Activated T-helper 2 cell treated with anti-CD3 and anti-CD28 coated beads, Interferon-gamma antibody, Interleukin-2, Interleukin-4, amounts not matched to agents 10 μg/mL and 5 μg/mL and 100 μg/mL, durations not matched to agents 14 hours and 24 hours and 36 hours (primary cell): ENCODE results near the gene PRKAB2. TPM values are rescaled to one million over a fixed set of nuclear protein-coding genes. Genes with fewer than 3 reads are reported as not detected.
"Not testable (repeated sequence)": the region's sequence is repeated elsewhere in the genome, so short reads cannot be mapped to it uniquely, and the experiment has no call there.

ENCODE experiments used
- DNase-seq: peaks from one replicate; pipeline ENCODE4 v3.0.0; 2021; ENCODE audit warnings: low spot score
- H3K27ac Mint-ChIP-seq: one replicate; pipeline ENCODE4 v1.8.0; 2021; ENCODE audit warnings: mixed read lengths
- H3K27me3 Mint-ChIP-seq: one replicate; pipeline ENCODE4 v1.8.0; 2021; ENCODE audit warnings: low read depth, mixed read lengths
- H3K36me3 Mint-ChIP-seq: one replicate; pipeline ENCODE4 v1.8.0; 2021; ENCODE audit warnings: low read depth, mixed read lengths
- H3K4me1 Mint-ChIP-seq: one replicate; pipeline ENCODE4 v1.8.0; 2021; ENCODE audit warnings: low read depth, mixed read lengths
- H3K4me3 Mint-ChIP-seq: one replicate; pipeline ENCODE4 v1.8.0; 2021; ENCODE audit warnings: low read depth, mild to moderate bottlenecking, moderate library complexity, mixed read lengths
- H3K9me3 Mint-ChIP-seq: one replicate; pipeline ENCODE4 v1.8.0; 2021; ENCODE audit warnings: mixed read lengths
- intact Hi-C: fragments of 100-400 bp; cut with micrococcal nuclease; formaldehyde crosslinking; loops from one replicate; pipeline ENCODE4 v1.15.1; 2023
- total RNA-seq: library from RNA; stranded (reverse); gene quantifications from 2 replicates; pipeline ENCODE4 v1.2.3, GENCODE V29; 2022

The PRKAB2 gene
- total RNA-seq, 1 donor from 2014 or later = 9.5 TPM

DNA sequence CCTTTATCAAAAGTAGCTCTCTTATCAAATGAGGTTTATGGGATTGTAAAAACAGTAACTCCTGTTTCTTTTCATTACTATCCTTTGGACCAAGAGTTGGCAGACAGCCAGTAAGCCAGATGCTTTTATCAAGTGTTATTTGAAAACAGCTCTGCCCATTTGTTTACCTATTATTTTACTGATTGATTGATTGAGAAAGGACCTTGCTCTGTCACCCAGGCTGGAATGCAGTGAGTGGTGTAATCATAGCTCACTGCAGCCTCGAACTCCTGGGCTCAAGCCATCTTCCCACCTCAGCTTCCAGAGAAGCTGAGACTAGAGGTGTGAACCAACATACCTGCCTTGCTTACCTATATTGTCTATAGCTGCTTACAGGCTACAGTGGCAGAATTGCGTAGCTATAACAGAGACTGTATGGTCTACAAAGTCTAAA lies 3.6 kb downstream of the PRKAB2 start:
- Mint-ChIP-seq H3K9me3 (no peaks in the 10 kb centered on the region), H3K27me3 (no peaks in the 10 kb centered on the region), H3K4me1 (peaks cover 36% of the 10 kb centered on the region), H3K27ac (no peak overlapping the region), H3K4me3 (no peak overlapping the region), H3K36me3 (peaks cover 39% of the 10 kb centered on the region)
- no peak for DNase-seq
- intact Hi-C loops = no loop called here

DNA sequence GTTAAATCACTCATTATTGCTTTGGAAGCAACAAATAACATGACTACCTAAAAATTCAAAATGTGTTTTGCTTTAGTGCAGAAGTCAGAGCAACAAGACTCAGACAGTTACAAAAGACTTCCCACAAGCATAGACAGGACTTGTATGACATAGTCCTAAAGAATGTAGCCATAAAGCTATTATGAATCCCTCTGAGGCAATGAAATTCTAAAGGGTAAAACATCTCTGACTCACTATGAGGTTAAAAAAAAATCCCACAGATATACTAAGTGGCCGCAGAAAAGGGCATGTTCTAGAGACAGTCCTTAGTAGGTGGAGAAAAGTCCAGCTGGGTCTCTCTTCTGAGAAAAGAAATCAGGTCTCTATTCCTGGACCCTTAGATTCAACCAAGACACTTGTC lies 4.9 kb downstream of the PRKAB2 start:
- H3K4me1 Mint-ChIP-seq = peaks cover 28% of the 10 kb centered on the region
- intact Hi-C loops = no loop called here
- no peak overlapping the region for H3K27ac Mint-ChIP-seq
- H3K36me3 Mint-ChIP-seq = peaks cover 31% of the 10 kb centered on the region
- H3K9me3 Mint-ChIP-seq = no peaks in the 10 kb centered on the region
- no peak for DNase-seq
- no peaks in the 10 kb centered on the region for H3K27me3 Mint-ChIP-seq
- no peak overlapping the region for H3K4me3 Mint-ChIP-seq

DNA sequence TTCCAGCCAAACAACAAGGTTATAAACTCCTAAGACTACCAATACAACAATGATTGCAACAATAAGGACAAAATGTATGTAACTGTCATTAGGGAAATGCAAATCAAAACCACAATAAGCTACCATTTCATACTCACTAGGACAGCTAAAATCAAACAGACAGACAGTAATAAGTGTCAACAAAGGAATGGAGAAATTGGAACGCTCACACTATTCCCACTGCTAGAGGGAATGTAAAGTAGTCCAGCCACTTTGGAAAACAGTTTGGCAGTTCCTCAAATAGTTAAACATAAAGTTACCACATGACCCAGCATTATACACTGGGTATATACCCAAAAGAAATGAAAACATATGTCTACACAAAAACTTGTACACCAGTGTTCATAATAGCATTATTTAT lies 9.3 kb downstream of the PRKAB2 start:
- DNase-seq = no peak
- H3K4me3 Mint-ChIP-seq = no peak overlapping the region
- intact Hi-C loops = no loop called here
- H3K27ac Mint-ChIP-seq = no peak overlapping the region
- H3K27me3 Mint-ChIP-seq = no peaks in the 10 kb centered on the region
- peaks cover 5% of the 10 kb centered on the region for H3K4me1 Mint-ChIP-seq
- H3K36me3 Mint-ChIP-seq = peaks cover 51% of the 10 kb centered on the region
- no peaks in the 10 kb centered on the region for H3K9me3 Mint-ChIP-seq

DNA sequence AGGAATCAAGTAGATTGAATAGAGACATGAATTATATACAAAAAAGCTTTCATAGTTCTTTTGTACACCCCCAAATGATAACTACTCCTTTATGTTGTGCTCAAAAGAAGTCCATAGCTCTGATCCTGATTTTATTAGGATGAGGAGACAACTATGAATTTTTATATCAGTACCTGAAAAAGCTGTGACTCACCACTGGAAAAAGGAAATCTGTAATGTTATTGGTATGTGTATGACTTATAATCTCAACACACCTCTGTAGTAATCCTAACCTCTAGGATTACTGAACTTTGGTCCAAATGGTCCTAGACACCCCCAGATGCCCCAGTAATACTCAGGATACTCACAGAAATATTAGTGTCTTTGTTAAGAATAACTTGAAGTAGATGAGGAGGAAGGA lies 10.2 kb downstream of the PRKAB2 start:
- no peak overlapping the region for H3K27ac Mint-ChIP-seq
- no peak for DNase-seq
- H3K36me3 Mint-ChIP-seq = peaks cover 57% of the 10 kb centered on the region
- peaks cover 2% of the 10 kb centered on the region for H3K4me1 Mint-ChIP-seq
- no peak overlapping the region for H3K4me3 Mint-ChIP-seq
- no peaks in the 10 kb centered on the region for H3K27me3 Mint-ChIP-seq
- intact Hi-C loops = no loop called here
- H3K9me3 Mint-ChIP-seq = no peaks in the 10 kb centered on the region

DNA sequence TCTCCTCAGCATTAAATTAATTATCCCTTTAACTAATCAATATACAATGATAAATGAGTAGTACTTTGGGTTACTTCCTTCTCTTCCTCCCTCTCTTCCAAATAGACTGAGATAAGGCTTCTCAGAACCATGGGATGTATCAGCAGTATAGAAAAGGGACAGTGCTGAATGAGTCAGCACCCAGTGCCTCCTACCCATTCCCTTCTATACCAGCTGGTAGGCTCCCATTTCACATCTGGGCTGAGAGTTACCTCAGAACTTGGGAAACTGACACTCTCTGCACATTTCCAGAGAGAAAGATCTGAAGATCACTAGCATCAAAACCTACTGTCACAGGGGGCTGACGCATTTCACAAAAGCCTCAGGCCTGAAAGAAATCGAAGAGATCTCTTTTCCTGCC lies 15.2 kb downstream of the PRKAB2 start:
- H3K36me3 Mint-ChIP-seq = peaks cover 32% of the 10 kb centered on the region
- H3K27me3 Mint-ChIP-seq, H3K9me3 Mint-ChIP-seq, H3K27ac Mint-ChIP-seq, intact Hi-C loops, DNase-seq, H3K4me1 Mint-ChIP-seq, H3K4me3 Mint-ChIP-seq: not testable (repeated sequence)

DNA sequence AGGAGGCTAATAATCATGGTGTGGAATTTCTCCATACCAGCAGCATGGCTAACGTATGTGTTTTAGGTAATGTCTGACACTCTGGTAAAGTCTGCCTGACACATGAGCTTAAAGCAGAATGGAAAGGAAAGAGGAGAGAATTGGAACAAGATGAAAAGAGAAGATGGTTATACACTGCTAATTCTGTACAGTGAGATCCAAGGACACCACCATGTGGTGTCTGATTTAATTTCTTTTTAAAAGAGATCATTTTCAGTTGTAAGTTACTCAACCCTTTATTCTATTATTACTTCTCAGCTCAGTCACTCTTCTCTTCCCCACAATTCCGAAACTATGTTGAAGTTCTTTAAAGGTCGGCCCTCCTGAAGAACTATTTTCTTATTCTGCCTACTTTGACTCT lies 15.6 kb downstream of the PRKAB2 start:
- peaks cover 29% of the 10 kb centered on the region for H3K36me3 Mint-ChIP-seq
- no peak for DNase-seq
- no peaks in the 10 kb centered on the region for H3K4me1 Mint-ChIP-seq
- intact Hi-C loops = no loop called here
- no peaks in the 10 kb centered on the region for H3K9me3 Mint-ChIP-seq
- H3K27me3 Mint-ChIP-seq = no peaks in the 10 kb centered on the region
- H3K27ac Mint-ChIP-seq = no peak overlapping the region
- no peak overlapping the region for H3K4me3 Mint-ChIP-seq

DNA sequence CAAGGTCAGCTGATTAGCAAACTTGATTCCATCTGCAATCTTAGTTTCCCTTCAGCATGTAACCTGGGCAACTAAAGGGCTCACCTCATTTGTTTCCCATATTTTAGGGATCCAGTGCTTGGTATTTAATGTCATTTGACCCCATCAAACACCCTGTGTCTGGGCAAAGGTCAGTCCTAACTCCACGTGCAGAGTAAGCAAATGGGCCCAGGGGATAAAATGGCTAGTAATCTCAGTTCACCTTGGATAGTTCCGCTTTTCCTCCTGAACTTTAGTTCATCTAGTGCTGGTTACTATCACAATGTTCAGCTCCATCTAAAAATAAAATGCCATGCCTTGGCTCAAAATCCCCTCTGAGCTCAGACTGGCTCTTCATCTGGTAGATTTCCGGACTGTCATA lies 19.5 kb downstream of the PRKAB2 start:
- Mint-ChIP-seq H3K9me3 (no peaks in the 10 kb centered on the region), H3K4me1 (no peaks in the 10 kb centered on the region), H3K4me3 (no peak overlapping the region), H3K36me3 (peaks cover 6% of the 10 kb centered on the region), H3K27me3 (peaks cover 3% of the 10 kb centered on the region), H3K27ac (no peak overlapping the region)
- no peak for DNase-seq
- intact Hi-C loops = no loop called here

DNA sequence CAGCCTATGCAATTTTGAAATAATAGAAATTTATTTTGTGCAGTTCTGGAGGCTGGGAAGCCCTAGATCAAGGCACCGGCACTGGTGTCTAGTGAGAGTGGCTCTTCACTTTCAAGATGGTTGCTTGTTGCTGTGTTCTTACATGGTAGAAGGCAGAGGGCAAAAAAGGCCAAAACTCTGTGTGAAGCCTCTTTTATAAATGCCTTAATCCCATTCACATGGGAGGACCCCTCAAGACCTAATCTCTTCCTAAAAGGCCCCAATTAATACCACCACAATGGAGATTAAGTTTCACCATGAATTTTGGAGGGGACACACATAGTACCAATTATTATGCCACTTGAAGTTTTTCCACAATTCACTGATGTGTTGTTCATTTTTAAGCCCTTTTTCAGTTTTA lies 21.0 kb downstream of the PRKAB2 start:
- intact Hi-C loops = no loop called here
- no peaks in the 10 kb centered on the region for H3K36me3 Mint-ChIP-seq
- H3K4me1 Mint-ChIP-seq = no peaks in the 10 kb centered on the region
- DNase-seq = no peak
- peaks cover 3% of the 10 kb centered on the region for H3K27me3 Mint-ChIP-seq
- no peak overlapping the region for H3K4me3 Mint-ChIP-seq
- H3K27ac Mint-ChIP-seq = no peak overlapping the region
- H3K9me3 Mint-ChIP-seq = no peaks in the 10 kb centered on the region

DNA sequence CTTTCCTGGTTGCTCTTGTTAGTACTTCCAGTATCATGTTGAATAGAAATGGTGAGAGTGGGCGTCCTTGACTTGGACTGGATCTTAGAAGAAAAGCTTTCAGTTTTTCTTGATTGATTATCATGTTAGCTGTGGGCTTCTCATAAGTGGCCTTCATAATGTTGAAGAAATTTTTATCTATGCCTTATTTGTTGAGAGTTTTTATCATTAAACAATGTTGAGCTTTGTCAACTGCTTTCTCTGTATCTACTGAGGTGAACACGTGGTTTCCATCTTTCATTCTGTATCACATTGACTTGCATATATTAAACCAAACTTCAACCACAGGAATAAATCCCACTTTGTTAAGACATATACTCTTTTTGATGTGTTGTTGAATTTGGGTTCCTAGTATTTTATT lies 29.4 kb downstream of the PRKAB2 start:
- intact Hi-C loops = no loop called here
- H3K4me1 Mint-ChIP-seq = no peaks in the 10 kb centered on the region
- H3K27me3 Mint-ChIP-seq = peaks cover 58% of the 10 kb centered on the region
- no peak overlapping the region for H3K27ac Mint-ChIP-seq
- H3K9me3 Mint-ChIP-seq = no peaks in the 10 kb centered on the region
- no peak overlapping the region for H3K4me3 Mint-ChIP-seq
- H3K36me3 Mint-ChIP-seq = no peaks in the 10 kb centered on the region
- DNase-seq = no peak

DNA sequence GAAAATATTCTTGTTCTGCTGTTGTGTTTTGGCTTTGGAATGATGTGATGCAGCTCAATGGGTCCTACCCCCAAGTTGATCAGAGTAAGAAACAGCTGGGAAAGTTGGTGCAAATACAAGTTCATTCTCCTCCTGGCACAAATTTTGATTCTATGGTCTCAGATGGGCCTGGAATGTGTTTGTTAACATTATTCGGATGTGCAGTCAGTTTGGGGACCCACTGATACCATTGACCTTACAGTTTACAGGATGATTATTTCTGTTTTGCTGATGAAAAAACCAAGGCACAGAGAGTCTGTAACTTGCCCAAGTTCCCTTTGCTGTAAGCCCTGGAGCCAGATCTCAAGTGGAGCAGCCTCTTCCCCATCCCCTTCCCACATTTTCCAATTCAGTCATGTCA lies 41.5 kb downstream of the PRKAB2 start:
- H3K27me3 Mint-ChIP-seq = peaks cover 41% of the 10 kb centered on the region
- H3K36me3 Mint-ChIP-seq, H3K27ac Mint-ChIP-seq, H3K4me3 Mint-ChIP-seq, DNase-seq, intact Hi-C loops, H3K4me1 Mint-ChIP-seq, H3K9me3 Mint-ChIP-seq: not testable (repeated sequence)

DNA sequence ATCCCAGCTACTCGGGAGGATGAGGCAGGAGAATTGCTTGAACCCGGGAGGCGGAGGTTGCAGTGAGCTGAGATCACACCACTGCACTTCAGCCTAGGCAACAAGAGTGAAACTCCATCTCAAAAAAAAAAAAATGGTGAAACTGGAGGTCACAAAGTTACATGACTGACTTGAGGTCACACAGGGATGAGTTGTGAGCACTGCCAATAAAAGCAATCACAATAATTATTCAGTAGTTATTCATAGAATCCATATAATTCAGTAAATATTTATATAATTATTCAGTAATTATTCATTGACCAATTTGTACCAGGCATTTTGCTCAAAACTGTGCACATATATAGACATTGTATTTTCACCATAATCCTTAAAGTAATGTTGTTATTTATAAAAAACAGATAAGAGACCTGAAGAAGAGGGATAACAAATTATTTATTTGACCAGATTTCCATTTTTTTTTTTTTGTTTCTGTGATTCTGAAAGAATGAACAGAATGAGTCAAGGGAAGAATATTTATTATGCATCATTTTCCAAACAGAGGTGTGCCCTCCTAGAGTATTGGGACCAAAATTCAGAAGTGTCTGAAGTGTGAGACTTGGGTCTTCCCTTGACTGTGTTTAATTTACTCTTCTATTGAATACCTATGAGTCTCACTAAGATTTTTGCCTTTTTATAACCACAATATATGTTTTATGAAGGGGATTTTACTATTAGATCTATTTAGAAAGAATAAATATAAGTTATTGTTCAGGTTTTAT lies 43.0 kb downstream of the PRKAB2 start:
- H3K36me3 Mint-ChIP-seq = no peaks in the 10 kb centered on the region
- no peak overlapping the region for H3K27ac Mint-ChIP-seq
- H3K27me3 Mint-ChIP-seq = peaks cover 41% of the 10 kb centered on the region
- intact Hi-C loops = no loop called here
- no peaks in the 10 kb centered on the region for H3K9me3 Mint-ChIP-seq
- DNase-seq = no peak
- H3K4me3 Mint-ChIP-seq = no peak overlapping the region
- no peaks in the 10 kb centered on the region for H3K4me1 Mint-ChIP-seq

DNA sequence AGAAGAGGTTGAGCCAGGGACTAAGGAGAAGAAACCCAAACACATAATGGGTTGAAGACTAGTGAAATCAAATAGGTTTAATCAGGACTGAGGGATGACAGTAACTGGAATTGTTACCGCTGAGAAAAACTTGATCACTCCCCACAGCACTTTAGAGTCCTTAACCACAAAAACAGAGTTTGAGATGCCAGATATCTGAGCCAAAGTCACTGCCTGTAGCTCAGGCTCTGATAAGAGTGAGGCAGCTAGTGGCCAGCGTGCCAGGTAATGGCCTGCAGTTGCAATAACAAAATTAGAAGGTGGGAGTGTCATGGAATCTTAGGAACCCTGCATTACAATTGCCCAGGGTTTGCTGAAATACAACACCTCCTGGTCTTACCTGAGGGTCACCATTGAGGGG lies 48.0 kb downstream of the PRKAB2 start:
- Mint-ChIP-seq H3K9me3 (no peaks in the 10 kb centered on the region), H3K4me1 (no peaks in the 10 kb centered on the region), H3K27ac (no peak overlapping the region), H3K27me3 (peaks cover 18% of the 10 kb centered on the region), H3K4me3 (no peak overlapping the region), H3K36me3 (no peaks in the 10 kb centered on the region)
- intact Hi-C loops = no loop called here
- no peak for DNase-seq

DNA sequence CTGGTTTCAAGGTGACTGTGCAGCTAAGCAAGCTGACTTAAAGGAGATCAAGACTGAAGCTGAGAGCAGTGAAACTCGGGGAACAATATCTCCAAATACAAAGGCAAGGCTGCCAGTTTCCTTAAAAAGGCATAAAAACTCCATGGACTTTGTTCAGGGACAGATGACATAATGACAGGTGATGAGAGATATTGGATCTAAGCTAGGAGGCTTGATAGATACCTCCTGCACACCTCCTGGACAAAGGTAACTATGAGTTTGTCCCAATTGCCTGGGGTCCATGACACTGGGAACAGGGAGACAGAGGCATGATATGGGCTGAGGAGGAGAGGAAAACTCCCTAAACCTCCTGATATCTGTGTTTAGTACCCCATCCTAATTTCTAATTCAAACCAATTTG lies 55.2 kb downstream of the PRKAB2 start:
- Mint-ChIP-seq H3K4me1 (no peaks in the 10 kb centered on the region), H3K27me3 (peaks cover 16% of the 10 kb centered on the region), H3K27ac (no peak overlapping the region), H3K9me3 (no peaks in the 10 kb centered on the region), H3K36me3 (no peaks in the 10 kb centered on the region), H3K4me3 (no peak overlapping the region)
- DNase-seq = no peak
- intact Hi-C loops = no loop called here

DNA sequence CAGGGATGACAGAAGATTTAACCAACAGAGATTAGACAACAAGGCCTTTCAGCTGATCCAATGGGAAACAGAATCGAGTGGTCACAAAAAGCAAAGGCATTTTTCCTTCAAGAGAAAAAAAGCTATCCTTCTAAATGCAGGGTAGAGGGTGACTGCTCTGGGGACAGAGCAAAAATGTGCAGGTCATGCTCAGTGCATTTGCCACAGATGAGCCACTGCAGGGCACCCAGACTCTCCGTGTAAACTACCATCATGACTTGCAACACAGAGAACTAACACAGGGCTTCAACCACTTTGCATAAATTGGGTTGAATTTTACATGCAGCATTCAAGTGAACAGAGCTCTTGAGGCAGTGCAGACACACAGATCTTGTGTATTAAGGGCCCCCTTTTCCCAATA lies 56.8 kb downstream of the PRKAB2 start:
- no peak for DNase-seq
- no peaks in the 10 kb centered on the region for H3K4me1 Mint-ChIP-seq
- intact Hi-C loops = no loop called here
- no peaks in the 10 kb centered on the region for H3K36me3 Mint-ChIP-seq
- peaks cover 20% of the 10 kb centered on the region for H3K27me3 Mint-ChIP-seq
- H3K9me3 Mint-ChIP-seq = no peaks in the 10 kb centered on the region
- no peak overlapping the region for H3K27ac Mint-ChIP-seq
- no peak overlapping the region for H3K4me3 Mint-ChIP-seq
